ENCODE results near the gene AGBL4.

The AGBL4 gene

GRCh38 chr1:49694251-49694827, 329.4 kb downstream of the AGBL4 start:
- no peak for DNase-seq (ENCODE audit: low read depth in 2 of 2)

GRCh38 chr1:49686107-49686506, 337.6 kb downstream of the AGBL4 start:
- no peak for DNase-seq (ENCODE audit: low read depth in 2 of 2)

DNA sequence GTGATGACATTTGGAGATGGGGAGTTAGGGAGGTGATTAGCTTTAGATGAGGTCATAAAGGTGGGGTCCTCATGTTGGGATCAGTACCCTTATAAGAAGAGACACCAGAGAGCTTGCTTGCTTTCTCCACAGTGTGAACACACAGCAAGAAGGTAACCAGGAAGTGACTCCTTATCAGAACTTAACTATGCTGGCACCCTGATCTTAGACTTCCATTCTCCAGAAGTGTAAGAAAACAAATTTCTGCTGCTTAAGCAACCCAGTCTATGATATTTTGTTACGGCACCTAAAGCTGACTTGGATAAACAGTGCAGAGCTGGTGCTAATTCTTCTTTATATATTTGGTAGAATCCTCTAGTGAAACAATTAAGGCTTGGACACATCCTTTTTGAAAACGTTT, 346.0 kb downstream of the AGBL4 start:
- no peak for DNase-seq (ENCODE audit: low read depth in 2 of 2)

DNA sequence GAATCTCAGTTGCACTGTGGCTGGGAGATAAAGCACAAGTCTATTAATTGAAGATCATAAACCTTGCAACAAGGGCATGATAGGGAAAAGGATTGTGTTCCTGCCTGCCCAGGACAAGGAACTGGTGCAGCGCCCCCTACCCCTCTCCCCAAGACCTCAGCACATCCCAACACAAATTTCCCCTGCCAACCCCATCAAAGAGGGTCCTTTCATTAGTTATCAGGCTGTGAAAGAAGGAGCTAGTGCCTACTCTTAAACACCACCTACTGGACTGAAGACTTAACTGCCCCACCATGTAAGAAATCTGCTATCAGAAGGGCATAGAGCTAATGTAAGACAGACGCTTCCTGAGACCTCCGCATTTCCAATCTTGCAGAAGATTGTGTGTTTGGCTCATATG, 372.6 kb downstream of the AGBL4 start:
- no peak for DNase-seq (ENCODE audit: low read depth in 2 of 2)

- no peak for DNase-seq (ENCODE audit: low read depth in 2 of 2)
These were observed 393.6 kb downstream of the AGBL4 start for GRCh38 chr1:49630156-49630555.

- no peak for DNase-seq (ENCODE audit: low read depth in 2 of 2)
These were observed 396.0 kb downstream of the AGBL4 start for GRCh38 chr1:49627781-49628180.

DNA sequence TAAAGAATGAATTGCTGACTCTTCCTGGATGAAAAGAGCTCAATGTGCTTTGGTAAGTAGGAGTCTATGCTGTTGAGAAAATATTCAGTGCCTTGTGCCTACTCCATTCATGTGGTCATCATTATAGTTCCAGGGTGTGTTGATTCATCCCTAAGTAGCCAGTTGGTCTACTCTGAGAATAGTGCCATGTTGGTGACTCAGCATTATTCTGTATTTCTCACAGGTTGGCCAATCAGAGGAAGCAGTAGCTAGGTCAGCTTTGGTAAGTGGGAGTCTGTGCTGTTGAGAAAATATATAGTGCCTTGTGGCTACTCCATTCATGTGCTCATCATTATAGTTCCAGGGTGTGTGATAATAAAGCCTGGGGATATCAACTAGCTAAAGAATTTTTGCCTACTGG, 397.3 kb downstream of the AGBL4 start:
- DNase-seq (ENCODE audit: low read depth in 2 of 2), result no peak

DNA sequence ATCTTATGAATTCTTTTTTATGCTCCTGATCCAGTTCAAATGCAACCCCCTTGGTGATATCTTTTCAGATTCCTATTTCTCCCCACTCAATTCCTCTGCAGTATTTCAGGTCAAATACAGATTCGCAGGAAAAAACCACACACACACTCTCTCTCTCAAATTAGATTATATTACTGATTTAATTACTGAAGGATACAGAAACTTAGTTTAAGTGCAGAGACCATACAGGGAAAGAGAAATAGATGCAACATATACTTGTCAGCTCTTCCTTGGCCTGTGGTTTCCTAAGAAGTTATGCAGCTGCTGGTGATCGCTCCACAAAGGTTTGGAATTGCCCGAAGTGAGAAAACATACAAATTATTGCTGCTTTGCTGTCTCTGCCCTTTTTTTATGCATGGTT, 400.9 kb downstream of the AGBL4 start:
- DNase-seq (ENCODE audit: low read depth in 2 of 2), result no peak

DNA sequence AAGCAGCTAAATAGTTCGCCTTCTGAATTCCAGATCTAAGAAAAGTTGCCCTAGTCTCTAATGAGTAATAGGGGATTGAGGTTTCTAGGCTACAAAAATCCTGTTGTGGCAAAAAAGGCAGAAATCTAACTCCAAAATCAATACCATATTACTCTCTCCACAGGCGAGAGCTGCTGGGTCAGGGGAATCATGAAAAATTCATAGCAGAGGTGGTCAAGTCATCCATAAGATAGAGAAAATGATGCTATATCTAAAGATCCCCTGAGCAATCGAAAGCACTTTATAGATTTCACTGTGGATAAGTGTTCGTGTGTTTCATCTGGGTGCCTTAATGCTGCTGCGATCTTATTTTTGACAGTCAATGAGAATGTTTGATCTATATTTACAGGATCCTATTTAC, 417.7 kb downstream of the AGBL4 start:
- no peak for DNase-seq (ENCODE audit: low read depth in 2 of 2)

GRCh38 chr1:49597436-49597835, 426.3 kb downstream of the AGBL4 start:
- no peak for DNase-seq (ENCODE audit: low read depth in 2 of 2)

DNA sequence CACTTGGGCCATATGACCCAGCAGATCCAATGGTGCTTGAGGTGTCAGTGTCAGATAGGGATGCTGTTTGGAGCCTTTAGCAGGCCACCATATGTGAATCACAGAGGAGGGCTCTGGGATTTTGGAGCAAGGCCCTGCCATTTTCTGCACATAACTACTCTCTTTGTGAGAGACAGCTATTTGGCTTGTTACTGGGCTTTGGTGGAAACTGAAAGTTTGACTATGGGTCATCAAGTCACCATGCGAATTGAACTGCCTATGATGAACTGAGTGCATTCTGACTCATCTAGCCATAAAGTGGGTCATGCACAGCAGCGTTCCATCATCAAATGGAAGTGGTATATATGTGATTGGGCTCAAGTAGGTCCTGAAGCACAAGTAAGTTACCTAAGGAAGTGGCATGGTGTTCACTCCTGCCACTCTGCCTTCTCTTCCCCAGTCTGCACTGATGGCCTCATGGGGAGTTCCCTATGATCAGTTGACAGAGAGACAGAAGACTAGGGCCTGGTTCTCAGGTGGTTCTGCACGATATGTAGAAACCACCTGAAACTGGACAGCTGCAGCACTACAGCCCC, 447.3 kb downstream of the AGBL4 start:
- no peak for DNase-seq (ENCODE audit: low read depth in 2 of 2)

GRCh38 chr1:49556676-49557234, 467.0 kb downstream of the AGBL4 start:
- DNase-seq (ENCODE audit: low read depth in 2 of 2), result no peak

DNA sequence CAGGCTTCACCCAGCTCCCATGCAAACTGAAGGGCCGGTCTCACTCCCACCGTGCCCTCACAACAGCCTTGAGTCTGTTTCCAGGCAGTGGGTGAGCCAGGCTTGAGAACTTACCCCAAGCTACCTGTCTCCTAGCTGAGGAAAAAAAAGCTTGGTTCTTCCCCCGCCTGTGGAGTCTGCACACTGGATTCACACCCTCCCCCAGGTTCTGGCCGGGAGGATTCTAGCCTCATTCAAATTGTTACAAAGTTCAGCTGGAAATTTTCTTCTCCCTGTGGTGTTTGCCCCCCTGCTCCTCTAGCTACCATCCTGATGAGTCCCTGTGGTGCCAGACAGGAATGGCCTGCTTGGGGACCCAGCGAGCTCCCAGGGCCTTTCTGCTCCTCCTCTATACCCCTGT, 471.7 kb downstream of the AGBL4 start:
- no peak for DNase-seq (ENCODE audit: low read depth in 2 of 2)

GRCh38 chr1:49544615-49545014, 479.1 kb downstream of the AGBL4 start:
- no peak for DNase-seq (ENCODE audit: low read depth in 2 of 2)

- DNase-seq (ENCODE audit: low read depth in 2 of 2), result no peak
These were observed 482.5 kb downstream of the AGBL4 start for GRCh38 chr1:49541096-49541752.

GRCh38 chr1:49527606-49528305, 496.0 kb downstream of the AGBL4 start:
- no peak for DNase-seq (ENCODE audit: low read depth in 2 of 2)

DNA sequence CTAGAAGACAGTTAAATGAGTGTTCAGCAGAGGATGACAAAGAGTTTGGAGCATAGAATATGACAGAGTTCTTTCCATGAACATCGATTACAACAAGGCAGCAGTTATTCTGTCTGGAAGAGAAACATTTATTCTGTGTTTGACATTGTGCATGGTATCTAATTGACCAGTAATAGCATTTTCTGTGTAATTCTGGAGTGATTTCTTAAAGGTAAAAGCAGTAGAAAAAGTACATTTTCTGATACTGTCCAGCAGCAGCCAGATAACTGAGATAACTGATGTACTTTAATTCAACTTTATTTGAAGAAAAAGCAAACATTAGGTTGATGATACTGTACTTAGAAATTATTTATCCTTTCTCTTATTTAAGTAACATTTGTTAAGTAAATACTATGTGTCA, 497.1 kb downstream of the AGBL4 start:
- no peak for DNase-seq (ENCODE audit: low read depth in 2 of 2)

DNA sequence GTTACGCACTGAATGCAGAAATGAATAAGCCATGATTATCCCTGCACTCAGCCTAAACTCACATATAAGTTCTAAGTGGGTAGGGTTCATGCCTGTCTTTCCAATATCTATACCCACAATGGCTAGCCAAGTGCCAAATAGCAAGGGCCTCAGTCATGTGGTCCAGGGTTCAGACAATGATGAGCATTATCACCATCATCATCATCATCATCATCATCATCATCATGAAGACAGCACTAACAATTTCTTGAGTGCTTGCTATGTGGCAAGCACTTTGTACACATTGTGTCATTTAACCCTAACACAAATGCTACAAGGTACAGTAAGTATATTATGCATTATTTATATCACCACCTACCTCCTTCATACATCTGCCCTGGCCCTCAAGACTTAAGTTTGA, 500.0 kb downstream of the AGBL4 start:
- no peak for DNase-seq (ENCODE audit: low read depth in 2 of 2)

DNA sequence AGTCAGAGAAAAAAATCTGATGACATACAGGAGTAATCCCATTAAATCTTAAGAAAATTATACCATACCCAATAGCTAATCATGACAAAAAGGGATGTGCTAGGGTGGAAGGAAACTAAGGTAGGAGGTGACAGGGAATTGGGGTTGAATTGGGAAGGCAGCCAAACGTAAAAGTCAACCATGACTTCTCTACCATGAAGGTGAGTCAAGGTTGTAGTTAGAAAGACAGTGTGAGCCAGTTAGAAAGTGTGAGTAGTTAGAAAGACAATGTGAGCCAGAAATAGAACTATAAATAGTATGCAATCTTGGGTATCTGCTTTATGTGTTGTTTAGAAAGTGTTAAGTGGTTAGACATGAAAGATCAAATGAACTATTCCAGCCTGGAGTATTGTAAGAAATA, 556.8 kb downstream of the AGBL4 start:
- DNase-seq (ENCODE audit: low read depth in 2 of 2), result no peak

DNA sequence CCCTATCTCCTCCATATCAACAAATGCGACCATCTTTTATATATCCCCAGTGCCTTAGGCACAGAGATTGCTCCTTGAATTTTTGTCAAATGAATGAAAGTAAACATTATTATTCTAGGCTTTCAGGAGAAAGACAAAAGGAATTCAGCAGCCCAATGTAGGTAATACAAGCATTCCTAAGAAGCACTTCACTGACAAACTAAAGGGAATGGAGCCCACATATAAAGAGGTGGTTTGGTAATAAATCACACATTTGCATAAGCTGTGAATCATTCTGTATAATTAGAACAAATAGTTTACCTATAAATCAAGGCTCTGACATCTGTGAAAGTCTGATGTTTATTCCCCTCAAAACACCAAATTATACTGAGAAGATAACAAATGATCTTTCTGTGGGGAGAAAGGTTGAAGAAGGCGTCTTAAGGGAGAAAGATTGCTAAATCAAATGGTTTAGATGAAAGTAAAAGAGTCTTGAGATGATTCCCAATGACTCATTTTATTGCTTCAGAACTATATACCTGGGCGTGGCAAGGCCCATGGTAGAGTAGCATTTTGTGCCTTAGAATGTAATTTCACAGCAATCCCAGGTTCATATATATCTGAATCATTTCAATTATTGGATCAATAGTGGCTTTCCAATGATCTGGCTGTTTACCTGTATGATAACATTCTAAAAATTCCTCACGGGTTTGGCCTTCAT, 558.1 kb downstream of the AGBL4 start:
- no peak for DNase-seq (ENCODE audit: low read depth in 2 of 2)

DNA sequence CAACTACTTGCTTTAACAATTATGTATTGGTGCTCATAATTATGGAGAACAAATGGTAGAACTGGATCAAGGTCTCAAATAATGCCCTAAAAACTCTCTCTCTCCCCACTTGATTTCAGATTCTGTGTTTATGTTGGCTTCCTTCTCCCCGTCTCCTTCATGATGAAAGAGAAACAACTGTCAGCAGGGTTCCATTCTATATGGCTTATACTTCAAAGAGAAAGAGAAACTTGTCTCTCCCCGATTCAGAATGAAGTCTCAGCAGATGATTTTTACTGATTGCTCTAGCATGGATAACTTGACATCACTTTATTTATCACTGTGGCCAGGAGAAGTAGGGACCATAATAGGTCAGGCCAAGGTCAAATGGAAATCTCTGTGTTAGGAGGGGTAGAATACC, 575.6 kb downstream of the AGBL4 start:
- no peak for DNase-seq (ENCODE audit: low read depth in 2 of 2)

- DNase-seq (ENCODE audit: low read depth in 2 of 2), result no peak
These were observed 586.9 kb downstream of the AGBL4 start for GRCh38 chr1:49436865-49437264.

Measured in stimulated activated CD4-positive, alpha-beta T cell treated with anti-CD3 and anti-CD28 coated beads, Interleukin-1b, Interleukin-23, amount 100 ng/mL, for 1 hour (primary cell).